NCI-H2081 treated with DMSO at 0.1 percent for 48 hours (cell line): ENCODE measurements around the gene ARSD.
"Not testable (repeated sequence)": the region's sequence is repeated elsewhere in the genome, so short reads cannot be mapped to it uniquely, and the experiment has no call there.

Source experiments
- DNase-seq: peaks from one replicate; lab custom pipeline; 2025; lab: John Stamatoyannopoulos, UW

ARSD gene

GRCh38 chrX:2933125-2933900 is 4.2 kb upstream of the ARSD start:
- no peak for DNase-seq

- no peak for DNase-seq
These were observed 2.5 kb upstream of the ARSD start for GRCh38 chrX:2931612-2932011.

- no peak for DNase-seq
These were observed 2.0 kb upstream of the ARSD start for GRCh38 chrX:2931155-2931554.

- DNase-seq: no peak
These were observed 952 bp downstream of the ARSD start for GRCh38 chrX:2928191-2928582.

GRCh38 chrX:2926664-2927275 is 2.4 kb downstream of the ARSD start:
- DNase-seq: no peak

GRCh38 chrX:2926255-2926654 is 2.9 kb downstream of the ARSD start:
- not testable (repeated sequence) for DNase-seq

GRCh38 chrX:2924151-2924550 is 5.0 kb downstream of the ARSD start:
- no peak for DNase-seq

- no peak for DNase-seq
These were observed 7.4 kb downstream of the ARSD start for GRCh38 chrX:2921750-2922149.

- no peak for DNase-seq
These were observed 7.9 kb downstream of the ARSD start for GRCh38 chrX:2921193-2921592.

- no peak for DNase-seq
These were observed 11.4 kb downstream of the ARSD start for GRCh38 chrX:2917767-2918166.

GRCh38 chrX:2913118-2913517 is 16.0 kb downstream of the ARSD start:
- DNase-seq: no peak

- no peak for DNase-seq
These were observed 19.0 kb downstream of the ARSD start for GRCh38 chrX:2910109-2910508.

GRCh38 chrX:2908125-2908685 is 20.9 kb downstream of the ARSD start:
- no peak for DNase-seq

GRCh38 chrX:2907295-2907694 is 21.8 kb downstream of the ARSD start:
- DNase-seq: no peak

- no peak for DNase-seq
These were observed 25.8 kb downstream of the ARSD start for GRCh38 chrX:2903366-2903765.

- DNase-seq: no peak
These were observed 26.3 kb downstream of the ARSD start for GRCh38 chrX:2902841-2903240.

- no peak for DNase-seq
These were observed 27.6 kb downstream of the ARSD start for GRCh38 chrX:2901367-2902036.

- no peak for DNase-seq
These were observed 30.2 kb downstream of the ARSD start for GRCh38 chrX:2898846-2899512.

- not testable (repeated sequence) for DNase-seq
These were observed 31.2 kb downstream of the ARSD start for GRCh38 chrX:2897690-2898623.

GRCh38 chrX:2897311-2897689 is 31.8 kb downstream of the ARSD start:
- no peak for DNase-seq

- no peak for DNase-seq
These were observed 34.2 kb downstream of the ARSD start for GRCh38 chrX:2894885-2895292.
